NCI-H2171 (cell line): Measurements from ENCODE around the gene LRP1B.

ENCODE experiments used
- DNase-seq: peaks from one replicate; lab custom pipeline; 2025; lab: John Stamatoyannopoulos, UW

Gene LRP1B

GRCh38 chr2:140248623-140249022 lies 1882.2 kb downstream of the LRP1B start:
- DNase-seq, result no peak

DNA sequence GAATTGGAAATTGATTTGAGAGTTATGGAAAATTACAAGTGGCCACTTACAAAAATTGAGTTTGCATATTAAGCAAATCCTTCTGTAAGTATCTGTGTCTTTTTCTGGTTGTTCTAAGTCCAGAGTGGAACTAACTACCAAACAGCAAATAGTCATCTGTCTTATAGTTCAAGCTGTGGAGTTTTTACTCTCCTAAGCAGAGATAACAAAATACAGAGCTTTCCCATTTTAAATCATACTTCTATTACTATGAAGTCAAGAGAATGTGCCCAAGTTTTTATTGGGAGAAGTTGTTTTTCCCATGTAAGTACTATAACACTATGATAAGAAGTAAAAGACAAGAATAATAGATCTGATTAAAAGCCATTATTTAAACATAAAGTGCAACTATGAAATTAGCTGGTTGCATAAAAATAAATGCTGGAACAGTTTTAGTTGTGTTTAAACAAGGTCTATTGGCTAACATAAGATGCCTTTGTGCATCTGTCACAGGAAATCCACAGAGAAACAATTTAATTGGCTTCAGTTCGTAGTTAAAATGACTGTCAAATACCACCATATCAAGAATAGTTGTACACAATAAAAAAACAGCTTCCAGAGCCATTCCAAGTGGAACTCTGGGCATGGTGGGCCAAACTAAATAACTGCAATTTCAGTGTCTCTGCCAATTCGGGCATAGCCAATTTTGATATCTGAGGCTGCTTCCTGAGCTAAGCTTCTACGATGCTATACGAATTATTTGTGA lies 1883.2 kb downstream of the LRP1B start:
- no peak for DNase-seq

GRCh38 chr2:140246957-140247356 lies 1883.9 kb downstream of the LRP1B start:
- no peak for DNase-seq

GRCh38 chr2:140246058-140246457 lies 1884.8 kb downstream of the LRP1B start:
- DNase-seq, result no peak

DNA sequence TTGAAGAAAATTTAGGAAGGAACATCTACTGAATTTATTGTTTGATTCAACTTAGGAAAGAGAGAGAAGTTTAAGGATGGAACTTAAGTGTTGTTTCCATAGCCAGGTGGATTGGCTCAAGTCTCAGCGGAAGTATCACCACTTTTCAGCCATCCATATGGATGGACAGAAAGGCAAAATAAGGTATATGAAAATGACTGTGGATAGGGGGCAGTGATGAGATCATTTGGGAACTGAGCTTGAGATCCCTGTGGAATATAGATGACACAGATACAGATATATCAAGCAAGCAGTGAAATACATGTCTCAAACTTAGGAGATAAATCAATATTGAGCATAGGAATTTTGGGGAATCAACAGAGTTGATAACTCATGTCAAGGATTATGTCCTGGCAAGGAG lies 1887.9 kb downstream of the LRP1B start:
- DNase-seq, result no peak

DNA sequence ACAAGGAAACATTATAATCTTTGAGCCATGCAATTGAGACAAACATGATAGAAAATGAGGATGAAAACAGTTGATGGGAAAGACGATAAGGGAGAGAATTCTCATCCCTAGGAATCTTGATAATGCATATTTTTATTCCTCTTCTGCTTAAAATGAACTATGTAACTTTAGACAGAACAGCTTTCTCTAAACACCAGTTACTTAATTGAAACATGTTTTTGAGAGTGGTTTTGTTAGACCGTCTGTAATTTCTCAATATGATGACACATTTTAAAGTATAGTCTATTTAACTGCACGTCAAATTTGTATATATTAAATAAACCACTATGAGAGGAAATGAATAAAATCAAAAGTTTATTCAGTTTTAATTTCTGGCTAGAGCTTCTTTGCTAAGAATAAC lies 1896.7 kb downstream of the LRP1B start:
- DNase-seq, result no peak

DNA sequence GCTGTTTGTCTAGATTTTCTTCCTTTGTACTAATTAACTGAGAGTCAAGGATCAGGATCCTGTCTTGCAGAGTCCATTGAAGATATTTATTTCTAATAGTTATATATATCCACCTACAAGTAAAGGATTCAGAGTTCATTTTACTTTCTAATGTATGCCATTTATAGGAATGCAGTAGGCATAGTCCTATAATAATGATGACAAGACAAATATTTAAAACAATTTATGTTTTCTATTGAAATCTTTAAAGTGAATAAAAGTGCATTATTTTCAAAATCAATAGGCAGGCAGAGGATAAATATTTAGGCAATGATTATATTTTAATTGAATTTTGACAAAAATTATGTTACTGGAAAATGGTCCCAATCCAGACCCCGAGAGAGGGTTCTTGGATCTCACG lies 1919.9 kb downstream of the LRP1B start:
- no peak for DNase-seq

- no peak for DNase-seq
These were observed 1925.7 kb downstream of the LRP1B start for GRCh38 chr2:140205093-140205492.

DNA sequence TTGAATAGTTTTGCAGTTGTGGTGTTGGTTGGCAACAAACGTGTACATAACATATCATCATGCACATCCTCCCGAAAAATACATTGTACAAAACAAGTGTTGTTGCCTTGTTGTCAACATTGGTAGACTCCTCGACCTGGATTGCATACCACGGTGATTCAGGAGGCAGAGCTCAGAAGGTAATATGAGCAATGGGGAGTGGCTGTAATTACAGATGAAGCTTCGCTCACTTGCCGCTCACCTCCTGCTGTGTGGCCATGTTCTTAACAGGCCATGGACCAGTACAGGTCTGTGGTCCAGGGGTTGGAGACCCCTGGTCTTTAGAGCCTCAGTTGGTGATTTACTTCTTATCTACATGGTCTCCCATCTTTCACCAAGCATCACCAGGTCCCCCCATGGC lies 1927.5 kb downstream of the LRP1B start:
- no peak for DNase-seq

DNA sequence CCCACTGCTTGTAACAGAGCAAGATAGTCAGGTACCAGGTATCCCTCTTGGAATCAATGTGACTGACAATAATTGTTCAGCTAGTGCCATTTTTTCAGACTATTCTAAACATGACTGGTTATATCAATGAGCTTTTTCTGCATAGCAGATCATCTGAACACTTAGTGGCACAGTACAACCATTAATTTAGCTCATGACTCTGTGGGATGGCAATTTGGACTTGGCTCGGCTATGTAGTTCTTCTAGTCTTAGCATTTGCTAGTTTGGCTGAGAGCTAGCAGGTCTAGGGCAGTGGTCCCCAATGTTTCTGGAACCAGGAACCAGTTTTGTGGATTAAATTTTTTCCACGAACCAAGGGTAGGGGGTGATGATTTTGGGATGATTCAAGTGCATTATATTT lies 1929.2 kb downstream of the LRP1B start:
- no peak for DNase-seq

DNA sequence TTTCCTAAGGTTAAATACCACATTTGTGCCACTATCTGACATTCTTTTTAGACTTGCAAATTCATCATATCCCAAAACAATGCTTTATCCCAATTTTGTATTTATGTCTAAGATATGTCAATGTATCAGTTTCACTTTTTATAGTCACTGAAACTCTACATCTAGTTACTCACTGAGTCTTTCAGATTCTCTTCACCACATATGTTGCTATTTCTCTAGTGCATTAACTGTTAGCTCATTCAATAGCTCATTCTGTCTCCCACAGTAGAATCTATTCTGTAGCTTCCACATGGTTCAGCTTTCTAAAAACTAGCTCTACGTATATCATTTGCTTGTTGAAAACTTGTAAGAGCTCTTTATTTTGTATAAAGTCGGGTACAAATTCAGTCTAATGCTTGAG lies 1930.1 kb downstream of the LRP1B start:
- DNase-seq, result no peak

DNA sequence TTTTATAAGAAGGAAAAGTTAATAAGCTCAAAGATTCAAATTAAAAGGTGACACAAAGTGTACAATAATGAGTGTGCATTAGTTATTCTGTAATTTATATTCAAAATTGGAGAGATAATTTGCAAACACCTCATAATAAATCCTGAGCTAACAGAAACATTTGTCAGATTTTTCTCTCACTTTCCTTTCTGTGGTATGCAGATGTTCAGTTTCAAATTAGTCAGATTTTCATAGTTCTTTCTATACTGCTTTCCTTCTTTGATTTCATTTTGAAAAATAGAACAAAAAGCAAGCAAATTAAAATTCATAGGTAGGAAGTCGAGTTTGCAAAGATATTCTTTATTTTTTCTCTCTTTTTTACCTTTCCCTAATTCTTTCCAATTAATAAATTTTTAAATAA lies 1930.5 kb downstream of the LRP1B start:
- no peak for DNase-seq

- no peak for DNase-seq
These were observed 1931.5 kb downstream of the LRP1B start for GRCh38 chr2:140199312-140199711.

- DNase-seq, result no peak
These were observed 1943.7 kb downstream of the LRP1B start for GRCh38 chr2:140187086-140187485.

DNA sequence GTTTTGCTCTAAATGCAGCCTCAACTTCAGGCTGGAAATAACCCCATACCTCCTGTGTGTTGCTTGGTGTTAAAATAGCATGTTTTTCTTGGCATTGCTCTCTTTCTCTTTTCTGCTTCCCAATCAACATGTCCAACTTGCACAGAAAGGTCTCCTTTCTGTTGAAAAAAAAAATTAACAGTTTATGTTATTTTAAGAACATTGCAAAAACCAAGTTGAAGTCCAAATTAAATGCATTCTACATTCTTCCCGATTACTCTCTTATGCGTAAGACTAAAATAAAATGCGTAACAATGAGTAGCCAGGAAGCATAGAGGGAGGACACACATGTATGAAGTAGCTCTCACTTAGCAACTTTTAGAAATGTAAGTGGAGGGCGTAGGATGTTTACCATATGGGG lies 1944.5 kb downstream of the LRP1B start:
- no peak for DNase-seq

GRCh38 chr2:140185076-140185475 lies 1945.7 kb downstream of the LRP1B start:
- no peak for DNase-seq

DNA sequence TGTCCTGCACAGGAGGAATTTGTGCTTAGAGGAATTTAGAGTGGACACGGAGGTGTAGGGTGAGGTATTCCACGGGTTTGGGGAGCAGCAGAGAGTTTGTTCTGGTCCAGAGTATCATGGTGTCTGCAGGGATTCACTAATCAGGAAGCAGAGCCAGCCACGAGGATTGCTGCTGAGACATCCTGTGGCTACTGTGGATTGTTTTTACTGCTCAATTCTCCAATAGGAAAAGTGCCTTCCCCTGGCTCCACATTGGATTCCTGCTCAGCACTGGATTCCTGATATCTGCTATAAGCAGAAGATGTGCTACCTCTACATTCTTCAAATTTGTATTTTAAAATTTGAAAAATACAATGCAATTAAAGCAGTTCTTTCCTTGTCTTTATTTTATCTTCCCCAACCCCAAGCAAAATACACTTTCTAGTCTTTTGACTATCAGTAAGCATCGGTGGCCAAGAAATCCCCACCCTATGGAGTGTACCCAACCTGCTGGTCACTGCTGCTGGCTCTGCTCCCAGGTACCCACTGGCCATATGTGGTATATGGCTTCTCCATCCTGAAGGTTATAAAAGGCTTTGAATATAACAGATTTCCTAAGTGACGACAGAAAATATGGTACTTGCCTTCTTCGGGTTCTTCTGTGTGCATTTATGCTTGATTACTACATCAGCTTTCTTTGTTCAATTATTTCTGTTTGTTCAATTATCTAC lies 1947.6 kb downstream of the LRP1B start:
- DNase-seq, result no peak
